Stimulated activated CD4-positive, alpha-beta T cell treated with anti-CD3 and anti-CD28 coated beads, Interleukin-12 subunit alpha, Interleukin-12 subunit beta, amount 100 ng/mL, for 24 hours (primary cell): ENCODE results near the gene BBS4.
"Not testable (repeated sequence)": the region's sequence is repeated elsewhere in the genome, so short reads cannot be mapped to it uniquely, and the experiment has no call there.

Experiments used
- DNase-seq, 2 experiments: peaks; one replicate each; pipeline ENCODE4 v3.0.0-alpha.2; 2020; ENCODE audit warnings: low read depth in 2 of 2

Gene BBS4

GRCh38 chr15:72700076-72700475 is 14.1 kb downstream of the BBS4 start:
- no peak for DNase-seq

GRCh38 chr15:72706266-72706665 is 20.3 kb downstream of the BBS4 start:
- no peak for DNase-seq

GRCh38 chr15:72708551-72709303 is 22.7 kb downstream of the BBS4 start:
- not testable (repeated sequence) for DNase-seq

GRCh38 chr15:72722071-72722696 is 36.2 kb downstream of the BBS4 start:
- peak; percentile 25 to 64 for DNase-seq

GRCh38 chr15:72724028-72724427 is 38.0 kb downstream of the BBS4 start:
- no peak for DNase-seq

- no peak for DNase-seq
These were observed 39.4 kb downstream of the BBS4 start for GRCh38 chr15:72725446-72725845.

GRCh38 chr15:72725851-72726250 is 39.8 kb downstream of the BBS4 start:
- DNase-seq, result not testable (repeated sequence)

GRCh38 chr15:72727154-72727553 is 41.1 kb downstream of the BBS4 start:
- no peak for DNase-seq

GRCh38 chr15:72728249-72728648 is 42.2 kb downstream of the BBS4 start:
- not testable (repeated sequence) for DNase-seq

GRCh38 chr15:72728821-72729220 is 42.8 kb downstream of the BBS4 start:
- no peak for DNase-seq

GRCh38 chr15:72732086-72732485 is 46.1 kb downstream of the BBS4 start:
- no peak for DNase-seq

- DNase-seq, result no peak
These were observed 46.5 kb downstream of the BBS4 start for GRCh38 chr15:72732516-72732915.

- no peak for DNase-seq
These were observed 48.1 kb downstream of the BBS4 start for GRCh38 chr15:72733941-72734738.

GRCh38 chr15:72735111-72735510 is 49.1 kb downstream of the BBS4 start:
- no peak for DNase-seq

GRCh38 chr15:72737061-72737460 is 51.1 kb downstream of the BBS4 start:
- DNase-seq, result no peak

GRCh38 chr15:72737723-72738122 is 51.7 kb downstream of the BBS4 start:
- DNase-seq, result no peak

- no peak for DNase-seq
These were observed 54.2 kb downstream of the BBS4 start for GRCh38 chr15:72740219-72740618.

GRCh38 chr15:72749700-72750099 is 63.7 kb downstream of the BBS4 start:
- DNase-seq, result no peak

- DNase-seq, result no peak
These were observed 65.9 kb downstream of the BBS4 start for GRCh38 chr15:72751751-72752455.

- DNase-seq, result no peak
These were observed 68.1 kb downstream of the BBS4 start for GRCh38 chr15:72754096-72754495.

GRCh38 chr15:72758182-72758581 is 72.2 kb downstream of the BBS4 start:
- no peak for DNase-seq
